ES-I3 (cell line): ENCODE results near the gene PLCH1.
"Not testable (repeated sequence)": the region's sequence is repeated elsewhere in the genome, so short reads cannot be mapped to it uniquely, and the experiment has no call there.

Source experiments
- H3K36me3 ChIP-seq: 2 replicates; pipeline ENCODE4 v1.6.1; 2013; ENCODE audit warnings: mild to moderate bottlenecking, low read length, control low read depth, moderate library complexity; ENCODE audit not compliant: insufficient read depth
- H3K4me1 ChIP-seq: 2 replicates; pipeline ENCODE4 v1.6.1; 2013; ENCODE audit warnings: mild to moderate bottlenecking, control low read depth, low read length; ENCODE audit not compliant: insufficient read depth
- H3K9ac ChIP-seq: 2 replicates; pipeline ENCODE4 v1.6.1; 2013; ENCODE audit warnings: low read depth, mild to moderate bottlenecking, low read length, moderate library complexity
- H3K9me3 ChIP-seq: 2 replicates; pipeline ENCODE4 v1.6.1; 2013; ENCODE audit warnings: mild to moderate bottlenecking, low read length, moderate library complexity; ENCODE audit not compliant: control insufficient read depth, insufficient read depth

The PLCH1 gene

GRCh38 chr3:155634121-155634719 lies 110.7 kb downstream of the PLCH1 start:
- Histone ChIP-seq H3K4me1 (no peaks in the 10 kb centered on the region), H3K36me3 (no peaks in the 10 kb centered on the region), H3K9ac (no peak overlapping the region), H3K9me3 (no peaks in the 10 kb centered on the region)

- H3K36me3 ChIP-seq, result no peaks in the 10 kb centered on the region
- H3K9ac ChIP-seq, result no peak overlapping the region
- no peaks in the 10 kb centered on the region for H3K9me3 ChIP-seq
- no peaks in the 10 kb centered on the region for H3K4me1 ChIP-seq
Observed at GRCh38 chr3:155631323-155632019, 113.4 kb downstream of the PLCH1 start.

DNA sequence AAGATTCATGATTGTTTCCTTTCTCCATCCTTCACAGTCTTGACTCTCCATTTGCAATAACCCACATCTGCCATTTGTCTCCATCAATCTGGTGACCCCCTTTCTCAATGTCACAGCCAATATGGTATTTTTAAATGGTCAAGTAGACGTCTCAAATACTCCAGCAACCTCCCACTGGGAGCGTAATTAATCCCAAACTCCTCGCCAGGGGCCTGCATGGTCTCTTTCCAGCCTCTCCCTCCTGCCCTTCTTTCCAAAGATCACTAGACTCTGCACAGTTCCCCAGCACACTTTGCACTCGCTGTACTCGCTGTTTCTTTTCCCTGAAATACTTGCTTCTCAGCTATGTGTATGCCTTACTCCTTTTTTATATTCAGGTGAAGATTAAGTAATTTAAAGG lies 115.3 kb downstream of the PLCH1 start:
- no peak overlapping the region for H3K9ac ChIP-seq
- H3K4me1 ChIP-seq, result no peaks in the 10 kb centered on the region
- H3K9me3 ChIP-seq, result no peaks in the 10 kb centered on the region
- H3K36me3 ChIP-seq, result no peaks in the 10 kb centered on the region

DNA sequence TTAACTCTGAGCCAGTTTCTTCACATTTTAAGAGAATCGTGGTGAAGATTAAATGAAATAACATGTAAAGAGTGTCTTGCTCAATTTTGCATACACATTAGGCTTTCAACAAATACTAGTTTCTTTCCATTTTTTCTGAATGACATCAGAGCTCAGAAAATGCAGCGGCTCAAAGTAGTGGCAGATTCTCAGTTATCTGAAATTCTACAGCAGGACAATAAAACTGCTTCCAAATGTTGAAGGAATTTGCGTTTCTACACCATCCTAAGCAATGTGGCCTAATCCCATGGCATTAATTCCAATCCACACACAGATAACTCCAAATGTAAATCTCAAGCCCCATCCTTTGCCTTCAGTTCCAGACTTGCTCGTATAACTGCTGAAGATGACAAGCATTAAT lies 115.8 kb downstream of the PLCH1 start:
- H3K4me1 ChIP-seq, result no peaks in the 10 kb centered on the region
- H3K9me3 ChIP-seq, result no peaks in the 10 kb centered on the region
- H3K9ac ChIP-seq, result no peak overlapping the region
- no peaks in the 10 kb centered on the region for H3K36me3 ChIP-seq

GRCh38 chr3:155622647-155623046 lies 122.2 kb downstream of the PLCH1 start:
- peaks cover 16% of the 10 kb centered on the region for H3K4me1 ChIP-seq
- not testable (repeated sequence) for H3K9ac ChIP-seq, H3K9me3 ChIP-seq, H3K36me3 ChIP-seq

- Histone ChIP-seq H3K9me3 (peaks cover 17% of the 10 kb centered on the region; the same call in 1 of the 2 replicates), H3K4me1 (peaks cover 16% of the 10 kb centered on the region)
- H3K36me3 ChIP-seq, H3K9ac ChIP-seq: not testable (repeated sequence)
Observed at GRCh38 chr3:155620552-155620951, 124.3 kb downstream of the PLCH1 start.

DNA sequence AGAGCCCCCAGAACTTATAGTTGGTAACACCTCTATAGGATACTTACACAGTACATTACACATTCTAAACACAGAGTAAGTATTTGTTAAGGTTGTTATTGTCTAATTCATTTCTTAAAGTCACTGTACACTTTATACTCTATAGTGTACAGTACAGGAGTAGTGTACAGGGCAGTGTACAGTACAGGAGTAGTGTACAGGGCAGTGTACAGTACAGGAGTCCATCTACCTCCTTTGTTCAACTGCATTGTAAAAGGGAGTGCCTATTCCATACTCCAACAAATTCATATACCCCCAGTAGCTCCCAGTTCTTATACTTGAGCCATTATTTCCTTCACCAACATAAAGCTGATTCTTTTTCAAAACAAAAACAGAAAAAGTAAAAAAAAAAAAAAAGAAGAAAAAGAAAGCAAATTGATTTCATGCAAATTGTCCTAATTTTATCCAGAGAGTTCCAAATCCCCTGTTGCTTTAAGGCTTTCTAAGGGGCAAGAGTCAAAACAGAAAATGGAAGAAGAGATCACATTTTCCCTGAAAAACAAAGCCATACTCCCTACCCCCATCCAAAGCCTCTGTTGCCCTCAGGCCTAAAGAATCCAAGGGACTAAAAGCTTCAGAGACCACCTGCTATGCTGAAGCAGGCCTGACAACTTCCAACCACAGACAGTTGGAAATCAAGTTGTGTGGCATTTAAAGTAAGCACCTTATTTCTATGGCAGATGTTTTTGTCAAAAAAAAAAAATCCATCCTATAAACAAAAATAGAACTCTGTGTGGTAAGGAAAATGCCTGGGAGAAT lies 125.6 kb downstream of the PLCH1 start:
- H3K36me3 ChIP-seq, result no peaks in the 10 kb centered on the region
- H3K9me3 ChIP-seq, result peaks cover 18% of the 10 kb centered on the region; the same call in 1 of the 2 replicates
- H3K4me1 ChIP-seq, result peaks cover 16% of the 10 kb centered on the region
- H3K9ac ChIP-seq, result no peak overlapping the region

DNA sequence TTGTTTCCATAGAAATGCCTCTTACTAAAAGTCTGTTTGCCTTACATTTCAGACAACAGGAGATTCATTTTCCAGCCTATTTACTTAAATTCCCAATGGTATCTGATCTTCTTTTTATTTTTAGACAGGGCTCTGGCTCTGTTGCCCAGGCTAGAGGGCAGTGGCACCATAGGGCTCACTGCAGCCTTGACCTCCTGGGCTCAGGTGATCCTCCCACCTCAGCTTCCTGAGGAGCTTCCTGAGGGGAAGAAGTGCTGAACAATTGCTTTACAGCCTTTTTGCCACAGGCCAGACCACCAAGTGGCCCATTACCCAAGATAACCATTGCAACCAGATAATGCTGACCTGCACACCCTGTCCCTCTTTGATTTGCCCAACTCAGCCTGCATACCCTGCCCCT lies 126.3 kb downstream of the PLCH1 start:
- Histone ChIP-seq H3K9ac (no peak overlapping the region), H3K36me3 (no peaks in the 10 kb centered on the region), H3K4me1 (peaks cover 16% of the 10 kb centered on the region), H3K9me3 (peaks cover 18% of the 10 kb centered on the region; the same call in 1 of the 2 replicates)

DNA sequence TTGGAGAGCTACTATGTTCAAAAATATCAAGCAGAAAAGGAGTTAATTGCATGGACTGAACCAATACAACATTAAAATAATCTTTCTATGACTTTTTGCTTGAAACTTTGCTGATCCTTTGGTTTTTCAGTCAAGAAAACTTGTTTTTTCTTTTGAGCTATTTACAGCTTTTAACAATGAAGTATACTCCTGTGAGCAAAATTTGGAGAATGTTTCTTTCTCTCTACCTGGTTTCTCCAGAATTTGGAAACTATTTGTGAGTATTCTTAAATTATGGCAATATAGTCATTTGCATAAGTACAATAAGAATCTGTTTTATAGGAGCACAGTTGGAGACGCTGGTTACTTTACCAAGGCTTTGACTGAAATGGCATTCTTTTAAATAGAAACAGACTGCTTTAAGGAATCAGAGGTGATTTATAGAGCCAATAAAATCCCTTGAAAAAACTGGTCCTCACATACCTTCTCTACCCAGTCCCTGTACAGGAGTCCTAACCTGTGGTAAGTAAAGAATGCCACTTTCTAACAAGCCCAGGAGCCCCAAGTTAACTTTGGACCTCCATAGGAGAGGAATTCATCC lies 127.4 kb downstream of the PLCH1 start:
- Histone ChIP-seq H3K9ac (no peak overlapping the region), H3K36me3 (no peaks in the 10 kb centered on the region), H3K9me3 (peaks cover 18% of the 10 kb centered on the region; the same call in 1 of the 2 replicates), H3K4me1 (peaks cover 16% of the 10 kb centered on the region)

- H3K9ac ChIP-seq, H3K36me3 ChIP-seq: not testable (repeated sequence)
- peaks cover 18% of the 10 kb centered on the region; the same call in 1 of the 2 replicates for H3K9me3 ChIP-seq
- peaks cover 11% of the 10 kb centered on the region for H3K4me1 ChIP-seq
Observed at GRCh38 chr3:155615141-155615540, 129.7 kb downstream of the PLCH1 start.

DNA sequence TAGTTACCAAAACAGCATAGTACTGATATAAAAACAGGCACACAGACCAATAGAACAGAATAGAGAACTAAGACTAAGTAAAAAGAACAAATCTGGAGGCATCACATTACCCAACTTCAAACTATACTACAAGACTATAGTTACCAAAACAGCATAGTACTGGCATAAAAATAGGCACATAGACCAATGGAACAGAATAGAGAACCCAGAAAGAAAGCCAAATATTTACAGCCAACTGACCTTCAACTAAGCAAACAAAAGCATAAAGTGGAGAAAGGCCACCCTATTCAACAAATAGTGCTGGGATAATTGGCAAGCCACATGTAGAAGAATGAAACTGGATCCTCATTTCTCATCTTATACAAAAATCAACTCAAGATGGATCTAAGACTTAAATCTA lies 130.5 kb downstream of the PLCH1 start:
- H3K9me3 ChIP-seq, result peaks cover 18% of the 10 kb centered on the region; the same call in 1 of the 2 replicates
- H3K4me1 ChIP-seq, H3K9ac ChIP-seq, H3K36me3 ChIP-seq: not testable (repeated sequence)

GRCh38 chr3:155611456-155611855 lies 133.4 kb downstream of the PLCH1 start:
- no peaks in the 10 kb centered on the region for H3K36me3 ChIP-seq
- H3K4me1 ChIP-seq, result no peaks in the 10 kb centered on the region
- peaks cover 9% of the 10 kb centered on the region; the same call in 1 of the 2 replicates for H3K9me3 ChIP-seq
- H3K9ac ChIP-seq, result no peak overlapping the region

DNA sequence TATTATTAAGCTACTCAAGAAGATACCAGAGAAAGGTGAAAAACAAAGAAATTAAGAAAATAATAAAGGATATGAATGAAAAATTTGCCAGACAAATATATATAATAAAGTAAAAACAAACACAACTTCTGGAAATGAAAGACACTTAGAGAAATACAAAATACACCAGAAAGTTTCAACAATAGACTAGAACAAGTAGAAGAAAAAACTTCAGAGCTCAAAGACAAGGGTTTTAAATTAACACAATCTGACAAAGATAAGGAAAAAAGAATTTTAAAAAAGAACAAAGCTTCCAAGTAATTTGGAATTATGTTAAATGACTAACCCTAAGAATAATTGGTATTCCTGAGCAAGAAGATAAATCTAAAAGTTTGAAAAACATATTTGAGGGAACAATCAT lies 135.3 kb downstream of the PLCH1 start:
- Histone ChIP-seq H3K4me1 (no peaks in the 10 kb centered on the region), H3K9ac (no peak overlapping the region), H3K36me3 (no peaks in the 10 kb centered on the region), H3K9me3 (no peaks in the 10 kb centered on the region)

DNA sequence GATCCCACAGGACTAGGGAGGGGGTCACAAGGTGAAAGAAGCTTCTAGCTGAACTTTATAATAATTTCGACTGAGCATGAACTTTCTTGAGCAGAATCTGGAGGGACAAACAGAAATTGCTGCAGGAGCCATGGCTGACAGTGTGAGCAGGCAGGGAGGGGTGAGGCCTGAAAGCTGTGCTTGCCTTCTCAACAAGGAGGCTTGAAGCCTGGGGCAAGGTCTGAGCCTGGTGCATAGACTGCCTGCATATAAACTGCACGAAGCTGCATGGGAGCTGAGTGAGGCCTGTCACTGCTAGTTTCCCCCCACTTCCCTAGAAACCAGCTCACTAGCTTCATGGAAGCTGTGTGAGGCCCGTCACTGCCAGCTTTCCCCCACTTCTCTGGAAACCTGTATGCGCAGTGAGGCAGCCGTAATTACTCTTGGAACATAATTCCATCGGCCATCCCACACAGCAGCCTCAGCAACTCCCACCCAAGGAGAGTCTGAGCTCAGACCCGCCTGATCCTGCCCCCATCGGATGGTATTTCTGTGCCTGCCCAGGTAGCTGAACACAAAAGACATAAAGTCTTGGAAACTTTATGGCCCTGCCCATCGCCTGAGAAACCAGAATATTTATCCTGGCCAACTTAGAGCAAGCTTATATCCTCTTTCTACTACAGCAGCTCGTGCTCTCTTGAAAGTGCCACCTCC lies 136.5 kb downstream of the PLCH1 start:
- no peak overlapping the region for H3K9ac ChIP-seq
- no peaks in the 10 kb centered on the region for H3K36me3 ChIP-seq
- H3K9me3 ChIP-seq, result no peaks in the 10 kb centered on the region
- no peaks in the 10 kb centered on the region for H3K4me1 ChIP-seq
